Gastrocnemius medialis (tissue), 4 donors: ENCODE data around the gene CDCA4. TPM values are rescaled to one million over a fixed set of nuclear protein-coding genes. Genes with fewer than 3 reads are reported as not detected.
A peak's percentile ranks its signal among the peaks of the same experiment; 100 is the strongest.

ENCODE experiments used
- ATAC-seq, 2 donors: fragments of 150-250 bp; one replicate each; pipeline ENCODE4 v1.9.1; 2016
- DNase-seq, 2 donors: peaks; one replicate each; pipeline ENCODE4 v3.0.0-alpha.2; 2019
- H3K27ac ChIP-seq, 4 donors: fragments of 200-600 bp; sonication (generic); 1 replicate in 1 of 4; 2 replicates in 3 of 4; pipeline ENCODE4 v1.5.1; 2016 to 2018; ENCODE audit warnings: mild to moderate bottlenecking in 2 of 4, moderate library complexity in 1 of 4
- H3K27me3 ChIP-seq, 3 donors: fragments of 200-600 bp; sonication (generic) in 2 of 3; 1 replicate in 1 of 3; 2 replicates in 2 of 3; pipeline versions ENCODE4 v1.5.1 to v1.6.0; 2016 to 2019; ENCODE audit warnings: mild to moderate bottlenecking in 1 of 3, moderate library complexity in 1 of 3
- H3K36me3 ChIP-seq, 2 donors: fragments of 200-600 bp; sonication (generic) in 1 of 2; one replicate each; pipeline ENCODE4 v1.5.1; 2017 to 2018
- H3K4me1 ChIP-seq, 2 donors: fragments of 200-600 bp; sonication (generic) in 1 of 2; one replicate each; pipeline ENCODE4 v1.5.1; 2016 to 2017; ENCODE audit warnings: mild to moderate bottlenecking in 2 of 2
- H3K4me3 ChIP-seq, 4 donors: fragments of 200-600 bp; sonication (generic) in 3 of 4; 1 replicate in 1 of 4; 2 replicates in 3 of 4; pipeline ENCODE4 v1.5.1; 2016 to 2019; ENCODE audit warnings: mild to moderate bottlenecking in 2 of 4
- H3K9me3 ChIP-seq, 3 donors: fragments of 200-600 bp; sonication (generic) in 2 of 3; 1 replicate in 1 of 3; 2 replicates in 2 of 3; pipeline ENCODE4 v1.5.1; 2016 to 2019
- CTCF ChIP-seq, 5 experiments: fragments of 450-650 bp in 3 of 5; fragments of 200-600 bp in 2 of 5; sonication (generic) in 2 of 5; IDR thresholded peaks in 4 of 5; conservative IDR thresholded peaks in 1 of 5; 1 replicate in 4 of 5; 2 replicates in 1 of 5; pipeline ENCODE4 v1.5.1; 2016 to 2019; ENCODE audit warnings: antibody characterized with exemption in 5 of 5, mild to moderate bottlenecking in 3 of 5, moderate library complexity in 3 of 5
- POLR2A ChIP-seq, 2 donors: fragments of 450-650 bp; IDR thresholded peaks; one replicate each; pipeline ENCODE4 v1.6.1; 2017; ENCODE audit warnings: antibody characterized with exemption in 2 of 2, mild to moderate bottlenecking in 2 of 2, moderate library complexity in 2 of 2
- in situ Hi-C, 4 donors: fragments of 200-750 bp; cut with MboI; loops; one replicate each; pipeline versions ENCODE4 v1.15.0 to v1.8.0; 2017; ENCODE audit warnings: low sequenced_read_pairs in 4 of 4
- intact Hi-C: fragments of 100-400 bp; cut with DNase I; formaldehyde crosslinking; loops from one replicate; pipeline ENCODE4 v1.15.1; 2023; ENCODE audit warnings: low total_unique reads
- total RNA-seq, 4 donors: library from RNA; depleted of rRNA; stranded (reverse); fragments of >200 nt; gene quantifications; one replicate each; pipeline versions ENCODE4 v1.1.0 to v1.2.3, GENCODE V29; 2016

CDCA4 gene
- total RNA-seq, 4 donors from 2014 or later = 0.71 to 2.2 (median 1.8) TPM

DNA sequence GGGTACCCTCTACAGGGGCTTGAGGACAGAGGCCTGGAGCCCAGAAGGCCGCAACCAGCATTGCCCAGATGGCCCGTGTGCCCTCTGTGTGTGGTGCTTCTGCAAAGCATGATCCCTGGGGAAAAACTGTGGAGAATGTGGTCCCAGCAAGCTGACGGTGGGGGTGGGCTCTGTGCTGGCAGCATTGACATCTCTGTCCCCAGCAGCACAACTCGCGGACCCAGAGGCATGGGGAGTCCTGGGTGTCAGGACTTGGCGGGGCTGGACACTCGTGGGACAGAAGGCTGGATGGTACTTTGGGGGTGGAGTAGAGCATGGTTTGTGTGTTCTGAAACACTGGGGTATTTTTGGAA is 31.0 kb downstream of the CDCA4 start:
- no peaks in the 10 kb centered on the region for H3K9me3 ChIP-seq
- no peaks in the 10 kb centered on the region for H3K27me3 ChIP-seq
- no peak for DNase-seq
- ATAC-seq = no peak
- peaks cover 7 to 9% of the 10 kb centered on the region in 2 donors for H3K4me1 ChIP-seq
- no peak overlapping the region for H3K27ac ChIP-seq
- H3K36me3 ChIP-seq = no peaks in the 10 kb centered on the region
- intact Hi-C loops = loop anchor here (5.0 to 10.0 kb wide), 2 partner anchors 175 to 193 kb away; partner anchors contain the start of genes AKT1 and JAG2
- H3K4me3 ChIP-seq = no peak overlapping the region
- TF ChIP-seq CTCF (IDR thresholded peaks at IDR 0.05 in 4 of 5, conservative IDR thresholded peaks at IDR 0.05 in 1 of 5) (no peak), POLR2A (IDR thresholded peaks at IDR 0.05) (no peak)
- in situ Hi-C loops = no loop called here

GRCh38 chr14:104989236-104989950 is 31.5 kb downstream of the CDCA4 start:
- Histone ChIP-seq H3K4me1 (peaks cover 7 to 9% of the 10 kb centered on the region in 2 donors), H3K4me3 (no peak overlapping the region), H3K36me3 (no peaks in the 10 kb centered on the region), H3K9me3 (no peaks in the 10 kb centered on the region), H3K27ac (no peak overlapping the region), H3K27me3 (no peaks in the 10 kb centered on the region)
- no peak for ATAC-seq
- intact Hi-C loops (loop anchor here (5.0 to 10.0 kb wide), 2 partner anchors 175 to 192 kb away; partner anchors contain the start of genes AKT1 and JAG2), in situ Hi-C loops (no loop called here)
- DNase-seq = no peak
- TF ChIP-seq CTCF (IDR thresholded peaks at IDR 0.05 in 4 of 5, conservative IDR thresholded peaks at IDR 0.05 in 1 of 5) = no peak
- no peak for TF ChIP-seq POLR2A (IDR thresholded peaks at IDR 0.05)

GRCh38 chr14:104986487-104987164 is 34.3 kb downstream of the CDCA4 start:
- no peaks in the 10 kb centered on the region for H3K9me3 ChIP-seq
- H3K4me3 ChIP-seq = peak overlapping the region; percentile 67 to 90 (median 79)
- no peaks in the 10 kb centered on the region for H3K27me3 ChIP-seq
- in situ Hi-C loops (no loop called here), intact Hi-C loops (loop anchor here (5.0 to 10.0 kb wide), 2 partner anchors 178 to 189 kb away; partner anchors contain the start of genes AKT1 and JAG2)
- DNase-seq (no peak), ATAC-seq (no peak)
- TF ChIP-seq POLR2A (IDR thresholded peaks at IDR 0.05) (no peak), CTCF (IDR thresholded peaks at IDR 0.05 in 4 of 5, conservative IDR thresholded peaks at IDR 0.05 in 1 of 5) (no peak)
- H3K27ac ChIP-seq = no peak overlapping the region
- H3K36me3 ChIP-seq = no peaks in the 10 kb centered on the region
- H3K4me1 ChIP-seq = peaks cover 7 to 9% of the 10 kb centered on the region in 2 donors

GRCh38 chr14:104985675-104986486 is 35.0 kb downstream of the CDCA4 start, which contains the start of gene CLBA1:
CLBA1 (plus strand) TSS chr14:104985788; CDS start chr14:104986432, 644 bp downstream.
- peak; percentile 94 to 95 for ATAC-seq
- Histone ChIP-seq H3K36me3 (no peaks in the 10 kb centered on the region), H3K4me1 (peaks cover 7 to 9% of the 10 kb centered on the region in 2 donors), H3K9me3 (no peaks in the 10 kb centered on the region), H3K27ac (peak within 1 kb of the TSS; percentile 68 to 87 (median 80)), H3K27me3 (no peaks in the 10 kb centered on the region), H3K4me3 (peak within 1 kb of the TSS; percentile 67 to 90 (median 79))
- in situ Hi-C loops = no loop called here
- TF ChIP-seq POLR2A (IDR thresholded peaks at IDR 0.05) = peak in 1 of 2 donors; percentile 8
- TF ChIP-seq CTCF (IDR thresholded peaks at IDR 0.05 in 4 of 5, conservative IDR thresholded peaks at IDR 0.05 in 1 of 5) = no peak
- DNase-seq = peak; percentile 71 to 84
- intact Hi-C loops = loop anchor here (1.0 to 10.0 kb wide), 4 partner anchors 35 to 315 kb away; partner anchors contain the start of genes AKT1, BRF1, CDCA4 and JAG2
